OCI-LY3 (cell line): ENCODE measurements around the gene CSF2RB.

Experiments
- H2AFZ ChIP-seq: fragments of 200-600, 300-600 bp; shearing (Covaris generic); 2 replicates; pipeline ENCODE4 v1.6.0; 2014; ENCODE audit warnings: antibody characterized with exemption, low read depth, low read length
- H3K27ac ChIP-seq: fragments of 200-600, 300-600 bp; sonication (generic); 2 replicates; pipeline ENCODE4 v1.5.1; 2014; ENCODE audit warnings: mild to moderate bottlenecking, low read length, moderate library complexity, mixed read lengths
- H3K27me3 ChIP-seq: fragments of 200-600, 300-600 bp; sonication (generic); 2 replicates; pipeline ENCODE4 v1.6.1; 2014; ENCODE audit warnings: low read depth, low read length, mixed read lengths
- H3K36me3 ChIP-seq: fragments of 200-600, 300-600 bp; sonication (generic); replicated peaks from 2 replicates; pipeline ENCODE3; 2014; ENCODE audit warnings: low read depth, low read length, mixed read lengths
- H3K4me1 ChIP-seq: fragments of 300-600, 200-600 bp; sonication (generic); 2 replicates; pipeline ENCODE4 v1.6.1; 2014; ENCODE audit warnings: low read length, mixed read lengths
- H3K4me2 ChIP-seq: fragments of 200-600, 300-600 bp; sonication (generic); 2 replicates; pipeline ENCODE4 v1.6.1; 2014; ENCODE audit warnings: low read length, mixed read lengths
- H3K4me3 ChIP-seq: fragments of 300-600, 200-600 bp; sonication (generic); 2 replicates; pipeline ENCODE4 v1.5.1; 2014; ENCODE audit warnings: antibody characterized with exemption, mild to moderate bottlenecking, low read length, moderate library complexity
- H3K79me2 ChIP-seq: fragments of 300-600, 200-600 bp; shearing (Covaris generic); 2 replicates; pipeline ENCODE4 v1.6.1; 2014; ENCODE audit warnings: mild to moderate bottlenecking, low read length, mixed read lengths
- H3K9ac ChIP-seq: fragments of 300-600, 200-600 bp; shearing (Covaris generic); 2 replicates; pipeline ENCODE4 v1.6.0; 2014; ENCODE audit warnings: mild to moderate bottlenecking, low read length, moderate library complexity
- H3K9me3 ChIP-seq: fragments of 200-600, 300-600 bp; shearing (Covaris generic); 2 replicates; pipeline ENCODE4 v1.6.1; 2014; ENCODE audit warnings: low read length, mixed read lengths; ENCODE audit not compliant: insufficient read depth
- H4K20me1 ChIP-seq: fragments of 200-600, 300-600 bp; sonication (generic); 2 replicates; pipeline ENCODE4 v1.6.1; 2016; ENCODE audit warnings: low read length, mixed read lengths; ENCODE audit not compliant: insufficient read depth
- CTCF ChIP-seq: fragments of 200-600, 300-600 bp; sonication (generic); IDR thresholded peaks from 2 replicates; pipeline ENCODE4 v1.5.1; 2014; ENCODE audit warnings: antibody characterized with exemption, low read length, low read depth
- EZH2phosphoT487 ChIP-seq: fragments of 200-600 bp; shearing (Covaris generic); IDR thresholded peaks from 2 replicates; pipeline ENCODE4 v1.6.1; 2018; ENCODE audit warnings: antibody characterized with exemption, mixed run types, low read depth

The CSF2RB gene

DNA sequence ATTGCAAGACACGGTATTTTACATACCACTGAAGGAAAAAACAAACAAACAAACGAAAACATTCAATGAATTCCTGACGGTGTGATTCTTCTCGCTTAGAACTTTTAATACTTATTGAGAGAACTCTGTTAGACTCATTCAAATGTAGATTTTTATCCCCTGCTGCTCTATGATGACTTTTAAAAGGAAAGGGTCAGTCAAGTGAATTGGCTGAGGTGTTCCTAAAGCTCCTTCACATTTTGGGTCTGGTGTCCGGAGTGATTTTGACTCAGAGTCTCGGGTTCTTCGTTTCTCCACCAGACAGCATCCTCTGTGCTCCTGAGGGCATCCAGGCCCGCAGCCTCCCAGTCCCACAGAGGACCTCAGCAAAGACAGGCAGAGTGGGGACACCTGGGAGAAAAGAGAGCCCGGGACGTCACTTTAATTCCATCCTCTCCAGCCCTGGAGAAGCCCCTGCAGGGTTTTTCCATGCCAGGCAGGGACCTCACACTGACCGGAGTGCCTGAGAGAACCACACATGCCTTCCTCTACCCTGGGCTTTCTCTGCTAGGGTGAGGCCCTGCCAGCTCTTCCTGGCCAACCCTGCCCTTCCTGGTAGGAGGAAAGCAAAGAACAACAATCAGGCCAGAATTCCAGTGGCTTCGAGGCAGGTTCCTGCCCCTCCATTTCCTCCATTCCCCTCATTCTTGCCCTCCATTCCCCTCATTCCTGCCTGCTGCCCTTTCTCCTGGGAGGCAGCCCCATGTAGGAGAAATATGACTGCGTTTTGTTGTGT, 1.4 kb upstream of the CSF2RB start:
- Histone ChIP-seq H3K79me2 (peaks cover 44% of the 10 kb centered on the region), H3K9me3 (no peaks in the 10 kb centered on the region; the same call in 1 of the 2 replicates), H3K27ac (no peak overlapping the region), H3K4me3 (0 out of 2 replicates have a peak overlapping the region, but pooled peaks have one; percentile 2), H3K9ac (no peak overlapping the region), H3K4me1 (peaks cover 39% of the 10 kb centered on the region), H4K20me1 (peaks cover 10% of the 10 kb centered on the region; the same call in 1 of the 2 replicates), H3K36me3 (peaks cover 13% of the 10 kb centered on the region), H2AFZ (no peak overlapping the region), H3K4me2 (peak overlapping the region; percentile 42), H3K27me3 (no peaks in the 10 kb centered on the region)
- TF ChIP-seq EZH2phosphoT487 (no peak), CTCF (no peak)

DNA sequence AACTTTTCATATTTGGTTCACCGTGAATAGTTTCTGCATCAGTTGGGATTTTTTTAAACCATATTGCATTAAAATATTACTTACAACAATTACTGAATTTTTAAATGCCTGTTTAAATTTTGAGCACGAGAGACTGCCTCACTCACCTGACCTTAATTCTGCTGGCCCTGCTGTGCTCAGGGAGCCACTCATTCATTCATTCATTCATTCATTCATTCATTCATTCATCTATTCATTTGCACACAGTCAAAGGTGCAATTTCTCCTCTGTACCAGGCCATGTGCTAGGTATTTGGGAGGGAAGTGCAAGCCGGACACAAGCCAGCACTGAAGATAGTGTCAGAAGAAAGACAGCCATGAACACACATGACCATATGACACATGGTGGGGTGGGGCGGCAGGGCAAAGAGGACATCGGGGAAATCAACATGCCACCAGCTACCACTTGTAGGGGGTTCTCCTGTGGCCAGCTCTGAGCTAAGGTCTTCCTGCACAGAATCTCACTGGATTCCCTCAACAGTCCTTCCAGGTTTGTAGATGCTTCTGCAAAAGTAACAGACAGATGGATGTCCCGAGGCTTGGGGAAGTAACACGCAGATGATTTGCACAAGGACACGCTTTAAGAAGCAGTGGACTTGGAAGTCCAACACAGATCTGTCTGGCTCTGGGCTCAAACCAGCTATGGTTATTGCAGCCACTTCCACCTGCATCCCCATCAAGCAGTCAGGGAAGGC, 568 bp upstream of the CSF2RB start:
- peak overlapping the region; percentile 80 for H3K4me2 ChIP-seq
- peaks cover 47% of the 10 kb centered on the region for H3K4me1 ChIP-seq
- peaks cover 52% of the 10 kb centered on the region for H3K79me2 ChIP-seq
- peak overlapping the region; percentile 58; the same call in 1 of the 2 replicates for H2AFZ ChIP-seq
- no peaks in the 10 kb centered on the region; the same call in 1 of the 2 replicates for H3K9me3 ChIP-seq
- TF ChIP-seq EZH2phosphoT487, result no peak
- TF ChIP-seq CTCF, result no peak
- H3K27me3 ChIP-seq, result no peaks in the 10 kb centered on the region
- H3K4me3 ChIP-seq, result peak overlapping the region; percentile 95
- peaks cover 14% of the 10 kb centered on the region for H4K20me1 ChIP-seq
- H3K36me3 ChIP-seq, result peaks cover 18% of the 10 kb centered on the region
- peak overlapping the region; percentile 83 for H3K27ac ChIP-seq
- peak overlapping the region; percentile 94 for H3K9ac ChIP-seq

- Histone ChIP-seq H3K9me3 (peaks cover 9% of the 10 kb centered on the region), H4K20me1 (peaks cover 27% of the 10 kb centered on the region), H3K36me3 (peaks cover 34% of the 10 kb centered on the region), H3K27ac (peak overlapping the region; percentile 83), H3K4me1 (peaks cover 62% of the 10 kb centered on the region), H3K27me3 (no peaks in the 10 kb centered on the region), H3K4me3 (peak overlapping the region; percentile 95), H3K9ac (peak overlapping the region; percentile 94), H3K4me2 (peak overlapping the region; percentile 80), H3K79me2 (peaks cover 67% of the 10 kb centered on the region), H2AFZ (no peak overlapping the region)
- TF ChIP-seq CTCF, result no peak
- TF ChIP-seq EZH2phosphoT487, result no peak
Measured at GRCh38 chr22:36914390-36914752, 943 bp downstream of the CSF2RB start.

GRCh38 chr22:36916034-36916433, 2.6 kb downstream of the CSF2RB start:
- H3K27me3 ChIP-seq, result no peaks in the 10 kb centered on the region
- peaks cover 47% of the 10 kb centered on the region for H3K36me3 ChIP-seq
- H3K4me3 ChIP-seq, result peak overlapping the region; percentile 95
- H4K20me1 ChIP-seq, result peaks cover 31% of the 10 kb centered on the region
- peak overlapping the region; percentile 94 for H3K9ac ChIP-seq
- TF ChIP-seq EZH2phosphoT487, result no peak
- no peak for TF ChIP-seq CTCF
- peak overlapping the region; percentile 83 for H3K27ac ChIP-seq
- peak overlapping the region; percentile 80 for H3K4me2 ChIP-seq
- H3K4me1 ChIP-seq, result peaks cover 75% of the 10 kb centered on the region
- no peak overlapping the region for H2AFZ ChIP-seq
- H3K9me3 ChIP-seq, result peaks cover 9% of the 10 kb centered on the region
- H3K79me2 ChIP-seq, result peaks cover 84% of the 10 kb centered on the region
